DMS 273 treated with DMSO at 0.1 percent for 48 hours (cell line): ENCODE measurements around the gene CASZ1.

Source experiments
- DNase-seq: peaks from one replicate; lab custom pipeline; 2025; lab: John Stamatoyannopoulos, UW

CASZ1 gene

GRCh38 chr1:10753299-10753698 is 43.1 kb downstream of the CASZ1 start:
- DNase-seq = no peak

DNA sequence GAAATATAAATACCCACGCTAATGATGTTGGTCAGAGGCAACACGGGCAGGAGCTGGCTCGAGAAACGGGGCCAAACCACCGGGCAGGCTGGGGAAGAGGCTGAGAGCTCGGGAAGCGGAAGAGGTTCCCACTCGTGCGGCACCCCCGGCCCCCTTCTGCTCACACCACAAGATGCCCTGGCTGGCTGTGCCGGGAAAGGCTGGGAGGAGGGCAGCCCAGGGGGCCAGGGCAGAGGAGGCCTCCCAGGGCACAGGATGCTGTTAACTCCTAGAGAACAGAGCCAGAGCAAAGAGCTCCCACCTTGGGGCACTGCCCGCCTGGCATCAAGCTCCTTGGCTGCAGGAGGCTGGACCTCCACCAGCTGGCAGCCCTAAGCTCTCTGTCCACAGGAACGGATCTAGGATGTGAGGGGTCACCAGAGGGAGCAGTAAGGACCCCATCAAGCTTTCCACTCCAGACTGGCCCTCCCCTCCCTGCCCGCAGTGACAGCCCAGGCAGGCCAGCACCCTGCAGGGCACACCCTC is 44.8 kb downstream of the CASZ1 start:
- no peak for DNase-seq

GRCh38 chr1:10751160-10751559 is 45.3 kb downstream of the CASZ1 start:
- no peak for DNase-seq

DNA sequence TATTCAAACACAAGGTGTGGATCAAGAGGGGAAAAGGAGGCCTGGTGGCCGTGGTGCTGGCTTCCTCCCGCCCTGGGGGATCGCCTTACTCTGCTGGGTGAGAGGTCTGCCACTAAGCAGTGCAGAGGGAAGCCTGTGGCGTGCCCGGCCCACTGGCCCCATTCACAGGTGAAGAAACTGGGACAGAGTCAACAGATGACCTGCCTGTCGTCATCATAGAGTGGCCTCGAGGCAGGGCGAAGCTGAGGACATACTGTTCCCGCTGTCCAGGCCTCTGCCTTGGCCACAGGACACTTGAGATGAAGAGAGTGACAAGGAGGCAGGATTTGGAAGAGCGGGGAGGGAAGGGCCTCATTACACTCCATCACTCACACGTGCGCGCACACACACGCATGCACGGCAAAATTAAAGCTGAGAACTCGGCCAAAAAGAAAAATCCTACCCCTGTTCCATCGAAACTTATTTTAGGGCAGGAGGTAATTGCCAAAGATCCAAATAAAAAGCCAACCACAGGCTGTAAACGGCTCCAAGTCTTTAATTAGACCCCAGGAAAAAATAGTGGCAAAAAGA is 50.5 kb downstream of the CASZ1 start:
- no peak for DNase-seq

- DNase-seq = no peak
These were observed 51.1 kb downstream of the CASZ1 start for GRCh38 chr1:10745383-10745782.

DNA sequence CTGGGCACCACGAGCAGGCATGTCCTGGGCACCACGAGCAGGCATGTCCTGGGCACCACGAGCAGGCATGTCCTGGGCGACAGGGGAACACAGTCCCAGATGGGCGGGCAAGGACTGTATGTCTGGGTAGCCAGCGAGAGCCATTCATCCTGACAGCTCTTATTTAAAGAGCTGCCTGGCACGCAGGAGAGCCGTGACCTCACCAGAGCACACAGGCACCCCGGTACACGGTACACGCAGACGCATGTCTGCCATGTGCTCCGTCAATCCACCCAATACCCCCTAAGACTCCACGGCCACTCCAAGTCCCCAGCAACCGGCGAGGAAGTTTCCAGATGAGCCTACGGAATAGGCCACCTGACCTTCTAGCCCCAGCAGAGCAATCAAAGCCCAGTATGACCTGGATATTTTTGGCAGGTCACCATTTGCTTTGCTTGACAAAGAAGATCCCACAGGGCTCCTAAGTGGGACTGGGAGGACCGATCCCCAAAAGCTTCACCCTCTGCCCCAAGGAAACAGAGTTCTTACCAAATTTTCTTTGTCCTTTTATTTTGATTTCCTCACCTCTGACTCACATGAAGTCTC is 51.7 kb downstream of the CASZ1 start:
- DNase-seq = no peak

- DNase-seq = no peak
These were observed 52.4 kb downstream of the CASZ1 start for GRCh38 chr1:10744029-10744428.

DNA sequence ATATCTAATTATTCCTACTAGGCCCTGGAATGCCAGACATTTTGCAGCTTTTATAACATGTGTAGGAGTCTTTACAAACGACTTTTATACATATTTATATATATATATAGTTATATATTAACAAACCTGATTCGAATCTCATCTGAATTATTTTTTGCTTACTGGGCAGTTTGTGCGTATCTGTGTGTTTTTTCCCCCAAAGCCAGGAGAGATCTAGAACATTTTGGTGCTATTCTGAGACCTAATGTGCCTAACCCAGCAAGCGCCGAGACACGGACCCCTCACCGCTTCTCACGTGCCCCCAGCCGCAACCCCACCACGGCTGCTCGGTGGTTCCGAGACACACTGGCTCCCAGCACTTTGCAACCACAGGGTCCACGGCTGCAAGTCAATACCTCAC is 54.8 kb downstream of the CASZ1 start:
- no peak for DNase-seq

DNA sequence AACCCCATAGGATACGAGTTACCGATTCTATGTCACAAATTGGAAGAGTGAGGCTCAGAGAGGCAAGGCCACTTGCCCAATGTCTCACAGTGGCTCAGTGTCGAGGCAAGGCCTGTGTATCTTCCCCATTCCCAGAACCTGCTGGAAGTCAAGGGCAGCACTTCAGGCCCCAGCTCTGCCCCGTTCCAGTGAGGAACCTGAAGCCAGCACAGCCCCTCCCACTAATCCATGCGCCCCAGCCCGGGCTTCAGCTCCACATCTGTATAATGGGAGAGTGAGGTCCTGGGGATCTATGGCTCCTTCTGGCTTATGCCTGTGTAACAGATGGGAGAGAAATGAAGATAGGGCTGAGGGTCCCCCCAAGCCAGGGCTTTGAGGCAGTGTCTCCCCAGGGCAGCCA is 56.3 kb downstream of the CASZ1 start:
- no peak for DNase-seq

DNA sequence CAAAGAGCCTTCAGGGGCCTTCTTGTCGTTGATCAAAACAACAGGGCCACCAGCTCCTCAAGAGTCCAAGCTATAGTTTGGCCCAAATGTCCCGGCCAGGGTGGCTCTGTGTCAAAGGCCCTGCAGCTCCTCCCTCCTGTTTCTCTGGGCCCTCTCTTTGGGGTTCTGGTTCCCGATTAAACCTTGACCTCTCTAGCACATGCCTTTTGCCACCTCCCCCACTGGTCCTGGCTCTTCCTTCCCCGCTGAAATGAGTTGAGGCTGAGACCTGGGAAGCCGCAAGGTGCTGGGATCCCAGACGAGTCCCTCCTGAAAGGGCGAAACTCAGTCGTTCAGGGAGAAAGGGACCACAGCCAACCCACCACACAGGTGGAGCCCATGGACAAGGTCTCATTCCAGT is 56.9 kb downstream of the CASZ1 start:
- no peak for DNase-seq

DNA sequence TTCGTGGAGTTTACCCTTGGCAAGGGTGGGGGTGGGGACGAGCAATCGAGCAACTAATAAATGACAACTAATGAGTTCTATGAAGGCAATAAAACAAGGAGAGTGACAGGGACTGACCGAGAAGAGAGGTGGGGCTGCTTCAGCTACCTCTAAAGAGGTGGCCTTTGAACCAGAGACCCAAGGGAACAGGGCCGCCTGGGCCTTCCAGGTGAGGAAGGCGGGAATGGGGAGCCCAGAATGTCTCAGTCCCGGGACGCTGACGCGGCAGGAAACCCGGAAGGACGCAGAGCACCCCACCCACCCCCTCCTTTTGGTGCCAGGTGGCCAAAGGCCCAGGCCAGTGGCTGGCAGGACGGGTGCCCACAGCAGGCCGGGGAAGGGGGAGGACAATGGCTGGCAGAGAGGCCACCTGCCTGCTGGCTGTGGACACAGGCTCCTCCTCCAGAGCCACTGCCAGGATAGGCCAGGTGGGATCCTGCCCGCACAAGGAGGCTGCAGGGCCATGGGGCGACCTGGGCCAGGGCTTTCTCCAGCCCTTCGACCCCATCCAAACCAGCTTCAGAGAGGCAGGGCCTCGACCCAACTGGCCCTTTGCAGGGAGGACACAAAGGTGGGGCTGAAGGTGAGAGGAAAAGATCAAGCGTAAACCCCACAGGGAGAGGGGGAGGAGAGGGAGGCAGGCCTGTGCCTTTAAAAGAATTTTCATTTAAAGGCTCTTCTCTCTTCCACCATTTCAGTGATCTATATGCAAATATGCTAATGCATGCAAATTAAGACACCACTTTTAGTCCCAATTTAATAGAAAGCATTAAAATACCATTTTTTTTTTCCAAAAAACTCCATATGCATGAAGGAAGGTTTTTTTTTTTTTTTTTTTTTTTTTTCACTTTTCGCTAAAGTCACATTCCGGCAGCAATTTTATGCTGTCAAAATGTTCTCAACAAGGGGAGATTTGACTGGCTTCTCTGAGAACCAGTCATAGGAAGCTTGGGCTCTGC is 58.1 kb downstream of the CASZ1 start:
- DNase-seq = no peak

GRCh38 chr1:10737651-10738050 is 58.8 kb downstream of the CASZ1 start:
- DNase-seq = no peak

DNA sequence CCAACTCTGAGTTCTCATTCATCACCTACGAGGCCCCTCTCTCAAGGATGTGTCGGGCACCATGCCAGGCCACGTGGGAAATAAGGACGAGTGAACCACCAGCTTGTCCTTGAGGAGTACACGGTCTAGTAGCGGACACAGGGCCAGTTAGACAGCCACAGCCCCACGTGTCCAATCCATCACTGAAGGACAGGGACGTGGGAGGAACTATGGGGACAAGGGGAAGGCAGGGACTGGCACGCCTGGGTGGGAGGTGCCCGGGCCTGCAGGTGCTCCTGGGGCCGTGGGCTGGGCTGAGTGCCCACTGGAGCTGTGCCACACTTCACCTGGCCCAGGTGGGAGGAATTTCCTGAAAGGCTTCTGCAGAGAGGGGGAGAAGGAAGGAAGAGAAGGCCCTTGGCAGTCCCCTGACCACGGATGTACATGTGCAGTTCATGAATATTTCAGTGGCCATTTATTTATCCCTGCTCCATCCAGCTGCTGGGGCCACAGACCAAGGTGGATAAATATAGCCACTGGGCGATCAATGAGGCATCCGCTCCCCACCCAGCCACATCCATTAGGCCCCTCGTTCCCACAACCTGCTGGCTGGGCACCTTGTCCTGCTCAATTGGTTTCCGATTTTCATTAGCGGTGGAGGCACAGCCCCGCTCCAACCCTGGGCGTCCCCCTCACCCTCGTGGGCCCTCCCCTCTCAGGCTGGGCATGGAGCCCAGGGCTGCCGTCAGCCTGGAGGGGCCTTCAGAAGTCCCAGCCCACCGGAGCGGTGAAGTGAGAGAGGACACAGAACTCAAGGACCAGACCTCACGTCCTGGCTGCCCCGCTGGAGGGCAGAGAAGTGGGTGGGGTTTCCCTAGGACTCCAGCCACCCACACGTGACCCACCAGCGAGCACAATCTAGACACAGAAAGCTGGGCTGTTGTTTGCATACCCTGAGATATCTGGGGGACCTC is 59.5 kb downstream of the CASZ1 start:
- no peak for DNase-seq

DNA sequence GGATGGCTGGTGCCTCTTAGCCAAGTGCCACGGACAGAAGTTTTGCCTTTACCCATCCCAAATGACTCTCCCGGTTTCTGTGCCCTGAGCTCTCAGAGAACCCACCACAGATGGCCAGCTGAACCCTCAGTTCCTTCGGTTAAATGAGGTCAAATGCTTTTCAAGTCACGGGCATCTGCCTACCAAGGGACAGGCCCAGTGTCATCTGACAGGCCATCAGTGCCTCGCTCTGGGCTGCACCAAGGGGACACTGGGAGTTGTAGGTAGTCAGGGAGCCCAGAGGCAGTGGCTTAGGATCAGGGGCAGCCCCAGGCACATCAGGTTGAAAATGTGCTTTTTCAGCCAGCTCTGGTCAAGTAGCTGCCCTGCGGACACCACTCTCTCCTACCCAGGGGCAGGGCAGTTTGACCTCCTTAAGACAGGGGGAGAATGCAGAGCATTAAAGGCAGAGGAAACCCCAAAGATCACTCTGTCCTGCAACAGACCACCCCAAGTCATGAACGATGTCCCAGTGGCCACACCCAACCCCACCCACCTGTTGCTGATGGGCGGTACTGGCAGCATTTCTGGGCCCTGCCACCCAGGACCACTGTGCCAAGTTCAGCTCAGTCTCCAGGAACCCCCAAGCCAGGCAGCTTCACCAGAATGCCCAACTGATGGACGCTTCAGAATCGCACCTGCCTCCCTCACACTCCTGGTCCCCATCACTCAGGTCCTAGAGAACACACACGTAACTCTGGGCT is 60.7 kb downstream of the CASZ1 start:
- no peak for DNase-seq

DNA sequence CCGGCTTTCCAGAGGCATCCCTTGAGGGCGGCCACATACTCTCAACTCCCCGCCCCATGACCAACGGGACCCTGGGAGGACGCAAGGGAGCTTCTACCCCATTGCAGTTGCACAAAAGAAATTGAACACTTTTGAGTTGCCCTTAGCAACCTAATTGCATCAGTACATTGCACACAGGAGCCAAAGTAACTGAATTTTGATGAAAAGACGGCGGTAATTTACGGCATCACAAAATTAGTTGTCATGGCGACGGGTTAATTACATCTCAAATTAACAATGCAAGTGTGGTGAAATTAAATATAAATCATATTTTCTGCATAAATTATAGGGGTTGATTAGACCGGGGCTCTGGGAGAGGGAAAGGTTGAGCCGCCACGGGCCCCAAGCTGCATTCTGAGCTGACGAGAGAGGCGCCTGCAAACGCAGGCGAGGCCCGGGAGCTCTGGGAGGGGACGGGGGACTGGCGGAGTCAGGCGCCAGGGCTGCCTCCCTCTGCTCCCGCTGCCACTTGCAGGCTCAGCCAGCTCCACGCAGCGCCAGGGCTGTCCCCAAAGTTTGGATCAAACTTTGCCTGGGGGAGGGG is 61.4 kb downstream of the CASZ1 start:
- DNase-seq = no peak

GRCh38 chr1:10734375-10734774 is 62.1 kb downstream of the CASZ1 start:
- DNase-seq = no peak

DNA sequence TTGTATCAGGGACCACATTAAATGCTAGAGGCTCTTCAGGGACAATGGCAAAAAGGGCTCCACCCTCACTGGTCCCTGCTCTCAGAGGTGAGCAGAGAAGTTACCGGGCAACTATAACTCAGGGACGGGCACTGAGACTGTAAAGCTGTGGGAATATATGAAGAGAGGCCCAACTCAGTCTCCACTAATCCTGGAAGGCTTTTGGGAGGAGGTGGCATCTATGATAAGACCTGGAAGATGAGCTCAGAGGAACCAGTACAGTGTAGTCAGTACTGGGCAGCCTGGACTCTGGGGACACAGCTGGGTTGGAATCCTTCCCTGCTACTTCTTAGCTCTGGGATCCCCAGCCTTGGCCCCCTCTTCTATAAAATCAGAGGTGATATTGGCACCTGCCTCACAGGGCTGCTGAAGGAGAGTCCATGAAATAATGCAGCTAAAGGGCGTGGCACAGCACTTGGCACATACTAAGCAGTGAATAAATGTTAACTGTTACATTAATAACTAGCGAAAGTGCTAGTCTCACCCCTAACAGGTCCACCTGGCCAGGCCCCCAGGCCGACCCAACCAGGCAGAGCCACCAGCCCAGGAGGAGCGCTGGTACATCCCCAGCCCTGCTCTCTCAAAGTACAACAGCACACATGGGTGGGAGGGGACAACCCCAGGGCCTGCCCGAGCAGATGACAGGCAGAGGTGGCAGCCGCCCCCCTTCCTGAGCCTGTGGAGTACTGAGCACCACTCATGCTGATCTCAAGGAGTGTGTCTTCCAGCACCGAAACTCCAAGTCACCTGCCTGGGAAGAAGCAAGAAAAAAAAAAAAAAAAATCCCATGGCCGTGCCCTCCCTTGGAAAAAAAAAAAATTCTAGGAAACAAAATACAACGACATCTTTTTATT is 62.7 kb downstream of the CASZ1 start:
- no peak for DNase-seq

GRCh38 chr1:10730985-10731384 is 65.5 kb downstream of the CASZ1 start:
- DNase-seq = no peak

GRCh38 chr1:10728595-10729410 is 67.6 kb downstream of the CASZ1 start:
- DNase-seq = no peak
